GM21360 (cell line): Measurements from ENCODE around the gene BBX.

Source experiments
- ATAC-seq: cut with Tn5 transposase; IDR thresholded peaks from one replicate; pipeline ENCODE4 v1.9.1; 2021; ENCODE audit warnings: mild to moderate bottlenecking, moderate library complexity; ENCODE audit not compliant: unreplicated experiment

The BBX gene

GRCh38 chr3:107738486-107739183 lies 215.9 kb downstream of the BBX start:
- no peak for ATAC-seq

- ATAC-seq, result no peak
Measured at GRCh38 chr3:107739227-107739626, 216.5 kb downstream of the BBX start.

- ATAC-seq, result no peak
Measured at GRCh38 chr3:107740992-107741896, 218.5 kb downstream of the BBX start.

GRCh38 chr3:107745354-107745753 lies 222.6 kb downstream of the BBX start:
- ATAC-seq, result no peak

- ATAC-seq, result no peak
Measured at GRCh38 chr3:107752202-107752990, 229.6 kb downstream of the BBX start.

- no peak for ATAC-seq
Measured at GRCh38 chr3:107753494-107753893, 230.7 kb downstream of the BBX start.

GRCh38 chr3:107753976-107754375 lies 231.2 kb downstream of the BBX start:
- ATAC-seq, result no peak

GRCh38 chr3:107756649-107757048 lies 233.9 kb downstream of the BBX start:
- ATAC-seq, result no peak

- ATAC-seq, result no peak
Measured at GRCh38 chr3:107757140-107757539, 234.4 kb downstream of the BBX start.

GRCh38 chr3:107760144-107760543 lies 237.4 kb downstream of the BBX start:
- ATAC-seq, result no peak

- no peak for ATAC-seq
Measured at GRCh38 chr3:107761391-107761790, 238.6 kb downstream of the BBX start.

- no peak for ATAC-seq
Measured at GRCh38 chr3:107765524-107765923, 242.8 kb downstream of the BBX start.

GRCh38 chr3:107767897-107768605 lies 245.3 kb downstream of the BBX start:
- ATAC-seq, result no peak

GRCh38 chr3:107769882-107770281 lies 247.1 kb downstream of the BBX start:
- no peak for ATAC-seq

GRCh38 chr3:107772016-107772415 lies 249.3 kb downstream of the BBX start:
- ATAC-seq, result no peak

- no peak for ATAC-seq
Measured at GRCh38 chr3:107775974-107776373, 253.2 kb downstream of the BBX start.

- ATAC-seq, result no peak
Measured at GRCh38 chr3:107781253-107781652, 258.5 kb downstream of the BBX start.

GRCh38 chr3:107782054-107782453 lies 259.3 kb downstream of the BBX start:
- no peak for ATAC-seq

- no peak for ATAC-seq
Measured at GRCh38 chr3:107790612-107791011, 267.9 kb downstream of the BBX start.

- ATAC-seq, result no peak
Measured at GRCh38 chr3:107791027-107791426, 268.3 kb downstream of the BBX start.

- no peak for ATAC-seq
Measured at GRCh38 chr3:107791450-107791849, 268.7 kb downstream of the BBX start.
